Endothelial cell of umbilical vein (primary cell): ENCODE measurements around the gene LGALS4. TPM values are rescaled to one million over a fixed set of nuclear protein-coding genes. Genes with fewer than 3 reads are reported as not detected.
"Not testable (repeated sequence)": the region's sequence is repeated elsewhere in the genome, so short reads cannot be mapped to it uniquely, and the experiment has no call there.

Source experiments
- BruUV-seq: library from RNA; stranded (reverse); fragments of 400-500 nt; replicated peaks from 2 replicates; lab custom pipeline; 2021; lab: Mats Ljungman, UMichigan
- CTCF ChIA-PET: fragments of 300-600, 350-600 bp; sonication (Branson Sonifier 250); formaldehyde crosslinking; loops from one replicate; lab custom pipeline; 2021; ENCODE audit warnings: antibody characterized with exemption, inconsistent platforms; lab: Charles Lee
- POLR2A ChIA-PET: fragments of 300-600, 350-600 bp; sonication (Branson Sonifier 250); formaldehyde crosslinking; loops from one replicate; lab custom pipeline; 2021; ENCODE audit warnings: antibody characterized with exemption, inconsistent platforms; lab: Charles Lee
- DNase-seq: peaks from one replicate; pipeline ENCODE4 v3.0.0-alpha.2; 2011; ENCODE audit warnings: low read depth, low spot score
- FAIRE-seq: peaks from 2 replicates; lab custom pipeline; 2011; peaks lifted over from hg19 to GRCh38; lab: Jason Lieb, UNC
- H2AFZ ChIP-seq: 2 replicates; pipeline ENCODE4 v1.6.0; 2012; ENCODE audit warnings: low read depth, low read length, control low read depth, inconsistent platforms
- H3K27ac ChIP-seq: 2 replicates; pipeline ENCODE4 v1.5.1; 2011; ENCODE audit warnings: low read depth, mild to moderate bottlenecking, control low read depth, low read length, moderate library complexity; ENCODE audit not compliant: insufficient read depth
- H3K27me3 ChIP-seq, 2 experiments: 2 replicates each; pipeline versions ENCODE4 v1.6.0 to v1.6.1; 2011; ENCODE audit warnings: low read length in 2 of 2, mixed read lengths in 1 of 2; ENCODE audit not compliant: control insufficient read depth in 2 of 2, insufficient read depth in 2 of 2
- H3K36me3 ChIP-seq, 2 experiments: 2 replicates in 1 of 2; 3 replicates in 1 of 2; pipeline ENCODE4 v1.5.1; 2011; ENCODE audit warnings: low read length in 2 of 2, mild to moderate bottlenecking in 1 of 2, moderate library complexity in 1 of 2; ENCODE audit not compliant: control insufficient read depth in 2 of 2, insufficient read depth in 2 of 2; ENCODE audit errors: extremely low read depth in 1 of 2
- H3K4me1 ChIP-seq: 3 replicates; pipeline ENCODE4 v1.5.1; 2011; ENCODE audit warnings: mild to moderate bottlenecking, low read length; ENCODE audit not compliant: control insufficient read depth, insufficient read depth; ENCODE audit errors: extremely low read depth
- H3K4me2 ChIP-seq: 2 replicates; pipeline ENCODE4 v1.6.1; 2011; ENCODE audit warnings: low read length, control low read depth, mixed read lengths; ENCODE audit not compliant: insufficient read depth
- H3K4me3 ChIP-seq, 3 experiments: fragments of 200-600 bp in 1 of 3; sonication (generic), shearing (Covaris generic) in 1 of 3; replicated peaks in 1 of 3; 2 replicates each; pipeline ENCODE4 v1.5.1; 2011 to 2016; ENCODE audit warnings: control low read depth in 3 of 3, low read length in 3 of 3, mild to moderate bottlenecking in 2 of 3, inconsistent platforms in 1 of 3, low read depth in 1 of 3, moderate library complexity in 1 of 3; ENCODE audit not compliant: insufficient read depth in 1 of 3
- H3K79me2 ChIP-seq: 2 replicates; pipeline ENCODE4 v1.6.0; 2012; ENCODE audit warnings: low read length, inconsistent platforms; ENCODE audit not compliant: control insufficient read depth, insufficient read depth
- H3K9ac ChIP-seq: replicated peaks from 2 replicates; pipeline ENCODE3; 2011; ENCODE audit warnings: low read length, control low read depth; ENCODE audit not compliant: insufficient read depth; ENCODE audit errors: extremely low read depth
- H3K9me1 ChIP-seq: replicated peaks from 3 replicates; pipeline ENCODE4 v1.6.0; 2011; ENCODE audit warnings: mild to moderate bottlenecking, low read length; ENCODE audit not compliant: control insufficient read depth, insufficient read depth; ENCODE audit errors: extremely low read depth
- H3K9me3 ChIP-seq: replicated peaks from 2 replicates; pipeline ENCODE4 v1.5.1; 2012; ENCODE audit warnings: low read length, inconsistent platforms; ENCODE audit not compliant: control insufficient read depth, insufficient read depth
- H4K20me1 ChIP-seq: replicated peaks from 2 replicates; pipeline ENCODE3; 2011; ENCODE audit warnings: mild to moderate bottlenecking, low read length; ENCODE audit not compliant: control insufficient read depth, insufficient read depth; ENCODE audit errors: extremely low read depth
- dilution Hi-C: fragments of 300-500 bp; cut with MboI; formaldehyde crosslinking; loops from one replicate; pipeline ENCODE4 v1.15.0; 2019; ENCODE audit warnings: low sequenced_read_pairs; ENCODE audit not compliant: extremely low pct_ligation_motif_present
- intact Hi-C: fragments of 100-400 bp; cut with micrococcal nuclease; formaldehyde crosslinking; loops from one replicate; pipeline ENCODE4 v1.10.0; 2022
- polyA plus RNA-seq, 4 experiments: library from polyadenylated mRNA; depleted of rRNA in 3 of 4; stranded (reverse) in 3 of 4; unstranded in 1 of 4; fragments of >200 nt; gene quantifications; 2 replicates each; pipeline versions ENCODE4 v1.2.1 to v1.2.3, GENCODE V29; 2011 to 2012; ENCODE audit warnings: missing spikeins in 1 of 4
- small RNA-seq: library from RNA; depleted of rRNA; stranded (forward); fragments of <200 nt; gene quantifications from one replicate; pipeline ENCODE3, GENCODE V24; 2012; ENCODE audit warnings: low replicate concordance, low read depth; ENCODE audit not compliant: insufficient read depth, insufficient read length
- total RNA-seq: library from RNA; stranded (reverse); gene quantifications from 2 replicates; pipeline ENCODE4 v1.2.3, GENCODE V29; 2021

LGALS4 gene
- total and polyA plus RNA-seq, 2 donors (not counting 3 experiments of a cell fraction or from before 2014, with no cell fraction given) = 0.19 TPM; not detected in 1

GRCh38 chr19:38753783-38754182 lies 59.0 kb downstream of the LGALS4 start:
- H3K79me2 ChIP-seq, dilution Hi-C loops, H4K20me1 ChIP-seq, CTCF ChIA-PET, DNase-seq, BruUV-seq, H3K4me2 ChIP-seq, H3K36me3 ChIP-seq, H3K9ac ChIP-seq, FAIRE-seq, H3K4me1 ChIP-seq, H3K9me1 ChIP-seq, H3K27me3 ChIP-seq, POLR2A ChIA-PET, intact Hi-C loops, H3K27ac ChIP-seq, H2AFZ ChIP-seq, H3K9me3 ChIP-seq, H3K4me3 ChIP-seq: not testable (repeated sequence)

Small RNAs within 50 kb of the gene (small RNA-seq; reads per million reads assigned to genes)
- gene RNU6-140P = not detected

Other genes starting within 250 kb of the LGALS4 start
- gene MAP4K1, start 195.0 kb downstream of the LGALS4 start, total RNA-seq = 1.2 and 1.6 TPM in 2 replicates
- gene MAP4K1, start 195.0 kb downstream of the LGALS4 start, polyA plus RNA-seq = 0.12 and 0.14 TPM in 2 replicates
- 267 and 277 TPM in 2 replicates for gene EIF3K, start 193.8 kb downstream of the LGALS4 start, total RNA-seq
- 584 and 644 TPM in 2 replicates for gene EIF3K, start 193.8 kb downstream of the LGALS4 start, polyA plus RNA-seq
- gene ACTN4, start 165.3 kb downstream of the LGALS4 start, total RNA-seq = 693 and 748 TPM in 2 replicates
- gene ACTN4, start 165.3 kb downstream of the LGALS4 start, polyA plus RNA-seq = 313 and 329 TPM in 2 replicates
- not detected in 2 replicates for gene CAPN12, start 68.5 kb downstream of the LGALS4 start, total RNA-seq
- 0.35 and 0.45 TPM in 2 replicates for gene CAPN12, start 68.5 kb downstream of the LGALS4 start, polyA plus RNA-seq
- not detected in 2 replicates for gene LGALS7, start 39.4 kb downstream of the LGALS4 start, total RNA-seq
- not detected in 2 replicates for gene LGALS7, start 39.4 kb downstream of the LGALS4 start, polyA plus RNA-seq
- not detected in 2 replicates for gene LGALS7B, start 23.7 kb downstream of the LGALS4 start, total RNA-seq
- gene LGALS7B, start 23.7 kb downstream of the LGALS4 start, polyA plus RNA-seq = not detected in 2 replicates
- gene ECH1, start 18.8 kb upstream of the LGALS4 start, total RNA-seq = 62.5 and 69.7 TPM in 2 replicates
- gene ECH1, start 18.8 kb upstream of the LGALS4 start, polyA plus RNA-seq = 71.8 and 74.1 TPM in 2 replicates
- 427 and 451 TPM in 2 replicates for gene HNRNPL, start 37.0 kb upstream of the LGALS4 start, total RNA-seq
- gene HNRNPL, start 37.0 kb upstream of the LGALS4 start, polyA plus RNA-seq = 243 and 305 TPM in 2 replicates
- gene RINL, start 65.3 kb upstream of the LGALS4 start, total RNA-seq = 6.6 and 10.1 TPM in 2 replicates
- 4.7 and 5.3 TPM in 2 replicates for gene RINL, start 65.3 kb upstream of the LGALS4 start, polyA plus RNA-seq
- 46.3 and 47.6 TPM in 2 replicates for gene SIRT2, start 86.7 kb upstream of the LGALS4 start, total RNA-seq
- gene SIRT2, start 86.7 kb upstream of the LGALS4 start, polyA plus RNA-seq = 72.5 and 76.4 TPM in 2 replicates
- 24.3 and 25.0 TPM in 2 replicates for gene NFKBIB, start 87.0 kb upstream of the LGALS4 start, total RNA-seq
- 30.8 and 39.6 TPM in 2 replicates for gene NFKBIB, start 87.0 kb upstream of the LGALS4 start, polyA plus RNA-seq
- not detected in 2 replicates for gene CCER2, start 99.2 kb upstream of the LGALS4 start, total RNA-seq
- gene CCER2, start 99.2 kb upstream of the LGALS4 start, polyA plus RNA-seq = 0.07 TPM in 1 of 2 replicates, not detected in the other
- gene SARS2, start 117.8 kb upstream of the LGALS4 start, total RNA-seq = 38.5 and 40.3 TPM in 2 replicates
- gene SARS2, start 117.8 kb upstream of the LGALS4 start, polyA plus RNA-seq = 43.7 and 58.6 TPM in 2 replicates
- 46.0 and 49.3 TPM in 2 replicates for gene MRPS12, start 118.0 kb upstream of the LGALS4 start, total RNA-seq
- gene MRPS12, start 118.0 kb upstream of the LGALS4 start, polyA plus RNA-seq = 86.3 and 127 TPM in 2 replicates
- gene FBXO17, start 162.8 kb upstream of the LGALS4 start, total RNA-seq = 23.8 and 24.4 TPM in 2 replicates
- gene FBXO17, start 162.8 kb upstream of the LGALS4 start, polyA plus RNA-seq = 21.8 and 24.3 TPM in 2 replicates
- gene FBXO27, start 219.6 kb upstream of the LGALS4 start, total RNA-seq = 4.2 and 6.5 TPM in 2 replicates
- 3.5 and 4.9 TPM in 2 replicates for gene FBXO27, start 219.6 kb upstream of the LGALS4 start, polyA plus RNA-seq